Stimulated activated naive CD8-positive, alpha-beta T cell treated with anti-CD3 and anti-CD28 coated beads, Interleukin-15, Interleukin-2, amounts not matched to agents 100 ng/mL and 50 ng/mL, for 24 hours (primary cell): ENCODE measurements around the gene ABCC8.

Source experiments
- H3K27ac Mint-ChIP-seq: one replicate; pipeline ENCODE4 v1.8.0; 2021; ENCODE audit warnings: mild to moderate bottlenecking, mixed read lengths
- H3K27me3 Mint-ChIP-seq: one replicate; pipeline ENCODE4 v1.8.0; 2021; ENCODE audit warnings: mixed read lengths
- H3K36me3 Mint-ChIP-seq: one replicate; pipeline ENCODE4 v1.8.0; 2021; ENCODE audit warnings: low read depth, mixed read lengths
- H3K4me1 Mint-ChIP-seq: one replicate; pipeline ENCODE4 v1.8.0; 2021; ENCODE audit warnings: low read depth, mixed read lengths
- H3K4me3 Mint-ChIP-seq: one replicate; pipeline ENCODE4 v1.8.0; 2021; ENCODE audit warnings: mild to moderate bottlenecking, mixed read lengths
- H3K9me3 Mint-ChIP-seq: one replicate; pipeline ENCODE4 v1.8.0; 2021; ENCODE audit warnings: mixed read lengths

The ABCC8 gene

DNA sequence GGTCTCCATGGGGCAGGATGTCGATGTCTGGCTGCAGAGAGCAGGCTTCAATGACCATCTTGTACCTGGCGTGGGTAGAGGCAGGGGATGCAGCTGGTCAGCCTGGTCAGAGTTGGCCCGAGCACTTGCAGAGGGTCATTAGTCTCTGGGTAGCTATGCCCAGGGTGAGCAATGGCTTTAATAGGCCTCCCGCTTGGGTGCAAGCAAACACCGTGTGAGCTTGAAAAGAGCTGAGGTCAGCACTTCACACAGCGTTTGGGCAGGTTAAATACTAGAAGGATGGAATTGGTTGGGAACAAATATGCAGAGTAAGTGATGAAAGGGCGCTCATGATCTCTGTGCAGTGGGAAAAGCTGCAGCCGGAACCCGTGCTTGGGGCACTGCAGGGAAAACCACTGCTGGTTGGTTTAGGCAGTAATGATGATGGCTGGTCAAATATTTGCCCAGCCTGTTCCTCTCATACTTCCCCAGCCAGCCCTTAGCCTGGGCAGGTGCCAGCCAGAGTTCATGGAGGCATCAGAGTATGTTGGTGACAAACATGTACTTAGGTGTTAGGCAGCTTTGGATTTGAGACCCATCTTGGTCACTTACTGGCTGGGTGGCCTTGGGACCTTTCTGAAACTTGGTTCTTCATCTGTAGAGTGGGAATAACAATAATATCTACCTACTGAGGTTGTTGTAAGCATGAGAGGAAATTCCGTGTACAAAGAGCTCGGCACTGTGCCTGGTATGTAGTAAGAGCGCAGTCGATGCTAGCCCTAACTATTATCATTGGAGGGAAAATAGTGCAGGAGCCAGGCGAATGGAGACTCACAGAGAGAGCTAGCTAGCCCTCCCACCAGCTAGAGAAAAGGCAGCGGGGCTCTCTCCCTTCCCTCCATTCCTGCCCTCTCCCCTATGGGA lies 63.0 kb downstream of the ABCC8 start:
- H3K4me3 Mint-ChIP-seq = no peak overlapping the region
- no peak overlapping the region for H3K27ac Mint-ChIP-seq
- peaks cover 26% of the 10 kb centered on the region for H3K27me3 Mint-ChIP-seq
- H3K9me3 Mint-ChIP-seq = no peaks in the 10 kb centered on the region
- peaks cover 4% of the 10 kb centered on the region for H3K4me1 Mint-ChIP-seq
- no peaks in the 10 kb centered on the region for H3K36me3 Mint-ChIP-seq

DNA sequence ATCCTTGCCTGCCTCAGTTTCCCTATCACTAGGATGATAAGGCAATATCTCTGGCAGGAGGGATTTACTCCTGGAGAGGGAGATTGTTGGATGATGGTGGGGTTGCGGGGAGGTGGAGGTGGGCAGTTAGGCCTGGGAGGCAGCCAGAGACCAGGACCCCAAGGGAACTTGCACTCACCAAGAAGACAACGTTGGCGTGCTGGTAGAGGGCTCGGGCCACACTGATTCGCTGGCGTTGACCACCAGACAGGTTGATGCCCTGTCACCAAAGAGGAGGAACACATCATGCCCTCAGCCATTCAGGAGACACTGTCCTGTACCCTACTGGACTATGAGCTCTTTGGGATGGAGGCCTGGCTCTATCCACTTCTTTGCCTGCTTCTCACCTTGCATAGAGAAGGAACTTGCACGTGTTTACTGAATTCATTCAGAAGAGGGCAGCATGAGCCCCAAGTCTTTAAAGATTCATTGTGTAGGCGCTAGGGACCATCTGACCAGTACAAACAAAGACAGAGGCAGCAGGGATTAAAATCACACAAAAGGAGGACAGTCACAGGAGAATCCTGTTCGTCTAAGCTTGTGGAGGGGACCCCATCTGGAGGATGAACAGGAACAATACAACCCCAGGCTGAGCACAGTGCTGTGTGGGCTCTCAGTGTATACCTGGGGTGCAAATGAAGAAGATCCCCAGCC lies 64.0 kb downstream of the ABCC8 start:
- no peak overlapping the region for H3K4me3 Mint-ChIP-seq
- no peak overlapping the region for H3K27ac Mint-ChIP-seq
- no peaks in the 10 kb centered on the region for H3K9me3 Mint-ChIP-seq
- H3K36me3 Mint-ChIP-seq = no peaks in the 10 kb centered on the region
- H3K27me3 Mint-ChIP-seq = peaks cover 18% of the 10 kb centered on the region
- peaks cover 4% of the 10 kb centered on the region for H3K4me1 Mint-ChIP-seq

GRCh38 chr11:17411418-17411817 lies 65.2 kb downstream of the ABCC8 start:
- Mint-ChIP-seq H3K36me3 (no peaks in the 10 kb centered on the region), H3K27me3 (peaks cover 11% of the 10 kb centered on the region), H3K4me3 (no peak overlapping the region), H3K4me1 (peaks cover 4% of the 10 kb centered on the region), H3K27ac (no peak overlapping the region), H3K9me3 (no peaks in the 10 kb centered on the region)

- peaks cover 11% of the 10 kb centered on the region for H3K27me3 Mint-ChIP-seq
- no peak overlapping the region for H3K4me3 Mint-ChIP-seq
- H3K9me3 Mint-ChIP-seq = no peaks in the 10 kb centered on the region
- H3K4me1 Mint-ChIP-seq = peaks cover 4% of the 10 kb centered on the region
- no peak overlapping the region for H3K27ac Mint-ChIP-seq
- H3K36me3 Mint-ChIP-seq = no peaks in the 10 kb centered on the region
These were observed 65.9 kb downstream of the ABCC8 start for GRCh38 chr11:17410606-17411379.

- H3K36me3 Mint-ChIP-seq = no peaks in the 10 kb centered on the region
- H3K9me3 Mint-ChIP-seq = no peaks in the 10 kb centered on the region
- no peaks in the 10 kb centered on the region for H3K4me1 Mint-ChIP-seq
- no peak overlapping the region for H3K27ac Mint-ChIP-seq
- peaks cover 4% of the 10 kb centered on the region for H3K27me3 Mint-ChIP-seq
- no peak overlapping the region for H3K4me3 Mint-ChIP-seq
These were observed 68.0 kb downstream of the ABCC8 start for GRCh38 chr11:17408641-17409040.

GRCh38 chr11:17408026-17408425 lies 68.6 kb downstream of the ABCC8 start:
- H3K4me3 Mint-ChIP-seq = no peak overlapping the region
- H3K9me3 Mint-ChIP-seq = no peaks in the 10 kb centered on the region
- no peak overlapping the region for H3K27ac Mint-ChIP-seq
- H3K36me3 Mint-ChIP-seq = no peaks in the 10 kb centered on the region
- H3K27me3 Mint-ChIP-seq = no peaks in the 10 kb centered on the region
- no peaks in the 10 kb centered on the region for H3K4me1 Mint-ChIP-seq

DNA sequence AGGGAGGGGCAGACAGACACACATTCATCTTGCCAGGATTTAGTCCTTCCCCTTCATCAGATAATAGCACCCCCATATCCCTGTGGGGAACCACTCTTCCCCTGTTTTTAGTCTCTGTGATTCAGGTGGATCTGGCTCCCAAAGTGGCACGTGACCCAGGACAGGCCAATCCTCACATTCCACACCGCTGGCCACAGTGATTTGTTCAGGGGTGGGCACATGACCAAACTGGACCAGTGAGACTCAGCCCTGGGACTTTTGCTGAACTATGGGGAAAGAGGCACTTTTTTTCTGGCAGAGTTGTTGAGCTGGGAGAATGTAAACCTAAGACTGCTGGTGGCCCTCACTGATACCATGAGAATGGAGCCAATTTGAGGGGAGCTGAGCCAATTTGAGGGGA lies 69.1 kb downstream of the ABCC8 start:
- Mint-ChIP-seq H3K9me3 (no peaks in the 10 kb centered on the region), H3K27ac (no peak overlapping the region), H3K4me1 (no peaks in the 10 kb centered on the region)

GRCh38 chr11:17406818-17407149 lies 69.9 kb downstream of the ABCC8 start:
- H3K27ac Mint-ChIP-seq = no peak overlapping the region
- no peaks in the 10 kb centered on the region for H3K36me3 Mint-ChIP-seq
- no peak overlapping the region for H3K4me3 Mint-ChIP-seq
- no peaks in the 10 kb centered on the region for H3K4me1 Mint-ChIP-seq
- no peaks in the 10 kb centered on the region for H3K9me3 Mint-ChIP-seq
- no peaks in the 10 kb centered on the region for H3K27me3 Mint-ChIP-seq

More for the DNA sequence above, 69.1 kb downstream of the ABCC8 start:
- Mint-ChIP-seq H3K36me3 (no peaks in the 10 kb centered on the region), H3K4me3 (no peak overlapping the region), H3K27me3 (no peaks in the 10 kb centered on the region)

DNA sequence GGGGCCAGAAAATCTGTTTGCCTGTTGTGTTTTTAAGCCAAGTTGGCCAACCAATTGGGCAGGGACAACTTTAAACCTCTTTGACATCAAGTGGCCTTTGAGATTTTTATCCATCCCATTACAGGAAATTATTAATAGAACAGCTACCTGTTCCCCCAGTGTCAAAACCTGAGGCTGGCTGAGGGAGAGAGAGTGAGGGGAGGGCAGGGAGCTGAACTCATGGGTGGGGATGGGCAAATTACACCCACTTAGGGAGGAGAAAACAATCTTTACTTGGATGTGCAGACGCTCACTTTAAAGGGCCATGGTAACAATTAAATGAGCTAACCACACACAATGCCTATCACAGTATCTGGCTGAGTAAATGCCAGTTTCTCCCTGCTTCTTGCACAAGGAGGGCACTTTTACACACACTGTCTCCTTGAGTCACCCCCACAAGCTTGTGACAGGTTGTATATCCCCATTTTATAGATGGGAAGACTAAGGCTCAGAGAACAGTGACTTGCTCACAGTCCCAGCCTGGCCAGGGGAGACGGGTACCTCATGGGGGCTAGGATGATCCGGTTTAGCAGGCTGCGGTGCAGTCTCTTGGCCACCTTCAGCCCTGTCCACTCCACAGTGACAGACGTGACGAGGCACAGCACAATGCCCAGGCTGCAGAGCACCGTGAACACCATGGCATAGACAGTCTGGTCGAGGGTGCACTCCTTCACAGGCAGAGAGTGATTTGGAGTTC lies 70.4 kb downstream of the ABCC8 start:
- Mint-ChIP-seq H3K27me3 (no peaks in the 10 kb centered on the region), H3K36me3 (no peaks in the 10 kb centered on the region), H3K27ac (no peak overlapping the region), H3K4me3 (no peak overlapping the region), H3K9me3 (no peaks in the 10 kb centered on the region), H3K4me1 (no peaks in the 10 kb centered on the region)

- no peaks in the 10 kb centered on the region for H3K4me1 Mint-ChIP-seq
- no peak overlapping the region for H3K4me3 Mint-ChIP-seq
- no peaks in the 10 kb centered on the region for H3K9me3 Mint-ChIP-seq
- H3K36me3 Mint-ChIP-seq = no peaks in the 10 kb centered on the region
- no peaks in the 10 kb centered on the region for H3K27me3 Mint-ChIP-seq
- H3K27ac Mint-ChIP-seq = no peak overlapping the region
These were observed 71.2 kb downstream of the ABCC8 start for GRCh38 chr11:17405232-17406005.

DNA sequence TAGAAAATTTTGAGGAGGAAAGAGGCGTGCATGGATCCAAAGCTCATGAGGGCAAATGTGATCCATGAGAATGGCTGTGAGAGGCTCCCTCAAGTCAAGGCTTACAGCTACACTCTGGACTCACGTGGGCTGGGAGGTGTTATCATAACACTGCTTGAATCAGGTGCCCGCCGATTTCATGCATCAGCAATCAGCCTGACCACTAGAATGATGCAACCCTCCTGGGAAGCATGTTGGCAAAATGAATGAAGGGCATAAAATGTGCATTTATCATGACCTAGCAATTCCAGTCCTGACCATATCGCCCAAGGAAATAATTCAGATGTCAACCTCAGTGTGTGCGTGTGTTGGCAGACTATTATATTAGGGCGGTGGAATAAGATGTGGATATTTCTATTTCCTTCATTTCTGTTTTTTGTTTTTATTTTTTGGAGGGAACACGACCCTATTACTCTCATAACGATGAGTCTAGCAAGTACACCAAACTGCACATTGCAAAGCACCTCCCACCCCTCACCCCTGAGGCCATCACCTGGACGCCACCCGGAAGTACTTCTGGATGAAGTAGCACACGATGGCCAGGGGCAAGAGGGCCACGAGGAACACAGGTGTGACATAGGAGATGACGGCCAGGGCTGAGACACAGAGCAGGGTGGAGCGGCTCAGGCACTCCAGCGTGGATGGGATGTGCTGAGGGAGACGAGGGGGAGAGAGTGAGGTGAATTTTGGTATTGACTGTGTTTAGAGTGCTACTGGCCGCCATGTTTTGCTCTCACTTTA lies 72.5 kb downstream of the ABCC8 start:
- no peak overlapping the region for H3K4me3 Mint-ChIP-seq
- no peaks in the 10 kb centered on the region for H3K4me1 Mint-ChIP-seq
- H3K27me3 Mint-ChIP-seq = no peaks in the 10 kb centered on the region
- H3K36me3 Mint-ChIP-seq = no peaks in the 10 kb centered on the region
- H3K9me3 Mint-ChIP-seq = no peaks in the 10 kb centered on the region
- H3K27ac Mint-ChIP-seq = no peak overlapping the region

GRCh38 chr11:17402486-17402885 lies 74.2 kb downstream of the ABCC8 start:
- no peak overlapping the region for H3K4me3 Mint-ChIP-seq
- no peaks in the 10 kb centered on the region for H3K27me3 Mint-ChIP-seq
- H3K4me1 Mint-ChIP-seq = no peaks in the 10 kb centered on the region
- no peaks in the 10 kb centered on the region for H3K36me3 Mint-ChIP-seq
- no peak overlapping the region for H3K27ac Mint-ChIP-seq
- H3K9me3 Mint-ChIP-seq = no peaks in the 10 kb centered on the region

GRCh38 chr11:17401841-17402240 lies 74.8 kb downstream of the ABCC8 start:
- no peak overlapping the region for H3K4me3 Mint-ChIP-seq
- H3K27ac Mint-ChIP-seq = no peak overlapping the region
- no peaks in the 10 kb centered on the region for H3K4me1 Mint-ChIP-seq
- H3K36me3 Mint-ChIP-seq = no peaks in the 10 kb centered on the region
- H3K9me3 Mint-ChIP-seq = no peaks in the 10 kb centered on the region
- H3K27me3 Mint-ChIP-seq = no peaks in the 10 kb centered on the region
